Activated T-cell treated with anti-CD3 and anti-CD28 coated beads for 4 hours (primary cell): ENCODE measurements around the gene IFT20.

Source experiments
- DNase-seq: peaks from one replicate; pipeline ENCODE4 v3.0.0-alpha.2; 2020

Gene IFT20

GRCh38 chr17:28335201-28335958, at the start of gene IFT20, which contains the start of gene TNFAIP1:
IFT20 (minus strand) TSS chr17:28335472; CDS start chr17:28331985, 3,487 bp downstream.
TNFAIP1 (plus strand) TSS chr17:28335761; CDS start chr17:28339522, 3,761 bp downstream.
- peak; percentile 94 for DNase-seq

GRCh38 chr17:28385037-28385400, 49.7 kb upstream of the IFT20 start:
- DNase-seq, result no peak

GRCh38 chr17:28384281-28385036, 49.2 kb upstream of the IFT20 start:
- DNase-seq, result peak; percentile 41

- DNase-seq, result no peak
Observed at GRCh38 chr17:28381141-28381825, 46.0 kb upstream of the IFT20 start.

GRCh38 chr17:28379814-28380801, 44.8 kb upstream of the IFT20 start:
- no peak for DNase-seq

- no peak for DNase-seq
Observed at GRCh38 chr17:28372945-28373274, 37.6 kb upstream of the IFT20 start.

- DNase-seq, result no peak
Observed at GRCh38 chr17:28372203-28372944, 37.1 kb upstream of the IFT20 start.

- DNase-seq, result peak; percentile 78
Observed at GRCh38 chr17:28371245-28372202, 36.3 kb upstream of the IFT20 start, which contains the start of gene SARM1. SARM1 (plus strand) TSS chr17:28371694; CDS start chr17:28372033, 339 bp downstream.

- no peak for DNase-seq
Observed at GRCh38 chr17:28370744-28371103, 35.5 kb upstream of the IFT20 start.

GRCh38 chr17:28370035-28370743, 34.9 kb upstream of the IFT20 start, which contains the start of gene VTN:
VTN (minus strand) TSS chr17:28370307; CDS start chr17:28370203, 104 bp downstream.
- no peak for DNase-seq

- DNase-seq, result no peak
Observed at GRCh38 chr17:28369684-28370034, 34.4 kb upstream of the IFT20 start.

GRCh38 chr17:28368915-28369683, 33.8 kb upstream of the IFT20 start:
- no peak for DNase-seq

GRCh38 chr17:28368306-28368831, 33.1 kb upstream of the IFT20 start:
- DNase-seq, result no peak

GRCh38 chr17:28367641-28368305, 32.5 kb upstream of the IFT20 start:
- no peak for DNase-seq

- DNase-seq, result no peak
Observed at GRCh38 chr17:28366605-28367004, 31.3 kb upstream of the IFT20 start.

- no peak for DNase-seq
Observed at GRCh38 chr17:28365487-28365886, 30.2 kb upstream of the IFT20 start.

- DNase-seq, result no peak
Observed at GRCh38 chr17:28364665-28365363, 29.5 kb upstream of the IFT20 start, which contains the start of gene SEBOX. SEBOX (minus strand) TSS chr17:28365199; CDS start chr17:28365151, 48 bp downstream.
